ENCODE measurements around the gene CKMT1A. TPM values are rescaled to one million over a fixed set of nuclear protein-coding genes. Genes with fewer than 3 reads are reported as not detected.
"Not testable (repeated sequence)": the region's sequence is repeated elsewhere in the genome, so short reads cannot be mapped to it uniquely, and the experiment has no call there.

Gene CKMT1A
- polyA plus RNA-seq, 3 donors, result not detected

- Histone ChIP-seq H3K4me2 (replicated peaks; ENCODE audit: extremely low read depth, low read length, poor library complexity, severe bottlenecking) (no peak overlapping the region), H4K20me1 (ENCODE audit: insufficient read depth, low read length) (no peaks in the 10 kb centered on the region), H3K9me3 (replicated peaks in 1 of 2; ENCODE audit: control insufficient read depth in 1 of 2, insufficient read depth in 1 of 2, low read length in 2 of 2) (no peaks in the 10 kb centered on the region), H3K4me1 (ENCODE audit: control insufficient read depth in 1 of 2, insufficient read depth in 2 of 2, low read length in 2 of 2) (no peaks in the 10 kb centered on the region), H3K36me3 (replicated peaks in 1 of 2; ENCODE audit: control insufficient read depth in 1 of 2, insufficient read depth in 2 of 2, low read length in 2 of 2) (no peaks in the 10 kb centered on the region), H2AFZ (ENCODE audit: insufficient read depth, low read depth, low read length, poor library complexity, severe bottlenecking) (no peak overlapping the region), H3K79me2 (ENCODE audit: insufficient read depth, low read length) (no peaks in the 10 kb centered on the region), H3K27ac (ENCODE audit: low read depth in 1 of 2, low read length in 2 of 2) (no peak overlapping the region), H3K27me3 (ENCODE audit: control insufficient read depth in 2 of 2, insufficient read depth in 2 of 2, low read length in 2 of 2) (peaks cover 2% of the 10 kb centered on the region in 2 donors), H3K4me3 (replicated peaks in 1 of 3; ENCODE audit: low read depth in 2 of 3, low read length in 3 of 3) (no peak overlapping the region), H3K9ac (ENCODE audit: insufficient read depth, low read length, poor library complexity, severe bottlenecking) (no peak overlapping the region)
- WGBS (ENCODE audit: insufficient coverage), result 100% methylated on average over 1 of the region's 7 CpGs
- TF ChIP-seq CTCF (IDR thresholded peaks at IDR 0.05), result no peak
- Mint-ChIP-seq H3K9me3 (no peaks in the 10 kb centered on the region), H3K27ac (no peak overlapping the region), H3K4me3 (no peak overlapping the region), H3K36me3 (no peaks in the 10 kb centered on the region), H3K4me1 (no peaks in the 10 kb centered on the region), H3K27me3 (ENCODE audit: low read depth in 3 of 3) (peaks cover 5 to 13% (median 11%) of the 10 kb centered on the region in 3 donors)
- DNase-seq, result no peak
- intact Hi-C loops (cut with micrococcal nuclease), result no loop called here
Measured at GRCh38 chr15:43702174-43702573, 8.5 kb downstream of the CKMT1A start.

DNA sequence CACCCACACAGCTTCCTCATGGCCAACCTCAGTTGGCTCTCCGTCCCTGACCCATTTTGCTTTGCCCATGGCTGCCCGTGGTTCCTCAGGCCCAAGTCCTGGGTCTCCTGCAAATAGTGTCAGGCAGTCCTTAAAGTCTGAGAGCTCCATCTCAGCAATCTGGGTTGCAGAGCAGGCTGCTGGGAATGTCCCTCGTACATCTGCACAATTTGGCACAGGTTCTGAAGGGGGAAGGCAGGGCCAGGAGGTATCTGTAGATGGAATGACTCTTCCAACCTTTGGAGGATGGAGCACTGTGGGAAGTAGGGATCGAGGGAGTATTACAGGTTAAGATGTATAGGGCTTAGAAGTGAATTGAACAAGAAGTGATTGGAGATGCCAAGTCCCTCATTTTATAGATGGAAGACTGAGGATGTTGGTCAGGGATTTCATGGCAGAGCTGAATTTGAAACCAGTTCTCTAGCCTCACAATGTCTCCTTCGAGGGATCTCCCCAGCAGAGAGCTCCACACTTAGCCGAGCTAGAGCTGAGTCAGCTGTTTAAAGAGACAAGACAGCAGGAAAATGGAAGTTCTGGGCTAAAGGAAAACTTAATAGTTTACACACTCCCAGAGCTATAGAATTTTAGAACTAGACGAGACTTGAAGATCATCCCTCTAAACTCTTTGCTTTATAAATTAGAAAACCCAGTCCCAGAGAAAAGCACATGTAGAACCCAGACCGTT, 9.2 kb downstream of the CKMT1A start:
- H3K27me3 Mint-ChIP-seq (ENCODE audit: low read depth in 3 of 3), result peaks cover 5 to 9% (median 7%) of the 10 kb centered on the region in 3 donors

DNA sequence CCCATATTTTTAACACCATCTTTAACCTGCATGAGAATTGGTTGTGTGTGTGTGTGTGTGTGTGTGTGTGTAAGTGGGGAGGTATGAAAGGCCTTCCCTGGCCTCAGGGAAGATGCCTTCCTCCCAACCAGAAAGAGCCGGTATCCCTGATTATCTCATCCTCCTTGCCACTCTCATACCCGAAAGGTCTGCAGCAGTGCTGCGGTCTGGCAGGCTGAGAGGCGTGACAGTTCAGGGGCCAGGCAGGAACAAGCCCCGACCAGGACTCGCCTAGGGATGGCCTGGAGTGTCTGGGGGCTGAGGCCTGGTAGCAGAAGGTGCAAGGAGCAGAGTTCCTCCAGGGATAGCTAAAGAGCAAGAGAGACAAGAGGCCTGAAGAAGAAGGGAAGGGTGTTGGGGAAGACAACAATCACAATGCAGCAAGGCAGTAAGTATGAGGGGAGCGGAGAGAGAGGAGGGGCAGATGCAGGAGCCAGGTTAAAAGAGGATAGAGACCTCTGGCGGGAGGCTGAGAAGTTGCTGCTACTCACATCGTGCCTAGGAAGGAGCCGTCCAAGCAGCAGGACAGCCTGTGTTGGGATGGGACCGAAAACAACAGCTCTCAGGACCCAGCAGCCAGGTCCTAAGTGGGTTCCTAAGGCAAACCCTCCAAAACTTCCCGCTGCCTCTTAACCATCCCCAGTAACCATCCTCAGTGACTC, 16.9 kb downstream of the CKMT1A start:
- H3K79me2 ChIP-seq (ENCODE audit: insufficient read depth, low read length); H3K4me3 ChIP-seq (replicated peaks in 1 of 3; ENCODE audit: low read depth in 2 of 3, low read length in 3 of 3); H3K27ac Mint-ChIP-seq; H3K27ac ChIP-seq (ENCODE audit: low read depth in 1 of 2, low read length in 2 of 2); H3K27me3 Mint-ChIP-seq (ENCODE audit: low read depth in 3 of 3); H2AFZ ChIP-seq (ENCODE audit: insufficient read depth, low read depth, low read length, poor library complexity, severe bottlenecking); intact Hi-C loops (cut with micrococcal nuclease); DNase-seq; H3K9me3 ChIP-seq (replicated peaks in 1 of 2; ENCODE audit: control insufficient read depth in 1 of 2, insufficient read depth in 1 of 2, low read length in 2 of 2); H3K4me1 Mint-ChIP-seq; H3K27me3 ChIP-seq (ENCODE audit: control insufficient read depth in 2 of 2, insufficient read depth in 2 of 2, low read length in 2 of 2); H3K4me1 ChIP-seq (ENCODE audit: control insufficient read depth in 1 of 2, insufficient read depth in 2 of 2, low read length in 2 of 2); H4K20me1 ChIP-seq (ENCODE audit: insufficient read depth, low read length); H3K9ac ChIP-seq (ENCODE audit: insufficient read depth, low read length, poor library complexity, severe bottlenecking); H3K4me2 ChIP-seq (replicated peaks; ENCODE audit: extremely low read depth, low read length, poor library complexity, severe bottlenecking); H3K4me3 Mint-ChIP-seq; H3K36me3 ChIP-seq (replicated peaks in 1 of 2; ENCODE audit: control insufficient read depth in 1 of 2, insufficient read depth in 2 of 2, low read length in 2 of 2); H3K9me3 Mint-ChIP-seq; H3K36me3 Mint-ChIP-seq: not testable (repeated sequence)
- WGBS (ENCODE audit: insufficient coverage), result no CpG with 5 or more reads among the region's 12 CpGs

More for the DNA sequence above, 9.2 kb downstream of the CKMT1A start:
- no peak overlapping the region for H3K4me2 ChIP-seq (replicated peaks; ENCODE audit: extremely low read depth, low read length, poor library complexity, severe bottlenecking)
- H3K4me3 Mint-ChIP-seq, result no peak overlapping the region
- H3K27ac ChIP-seq (ENCODE audit: low read depth in 1 of 2, low read length in 2 of 2), result no peak overlapping the region
- no peaks in the 10 kb centered on the region for H3K9me3 ChIP-seq (replicated peaks in 1 of 2; ENCODE audit: control insufficient read depth in 1 of 2, insufficient read depth in 1 of 2, low read length in 2 of 2)
- H3K36me3 ChIP-seq (replicated peaks in 1 of 2; ENCODE audit: control insufficient read depth in 1 of 2, insufficient read depth in 2 of 2, low read length in 2 of 2), result no peaks in the 10 kb centered on the region
- no peak overlapping the region for H3K9ac ChIP-seq (ENCODE audit: insufficient read depth, low read length, poor library complexity, severe bottlenecking)
- no peak overlapping the region for H2AFZ ChIP-seq (ENCODE audit: insufficient read depth, low read depth, low read length, poor library complexity, severe bottlenecking)
- no peaks in the 10 kb centered on the region for H3K4me1 ChIP-seq (ENCODE audit: control insufficient read depth in 1 of 2, insufficient read depth in 2 of 2, low read length in 2 of 2)
- H3K27me3 ChIP-seq (ENCODE audit: control insufficient read depth in 2 of 2, insufficient read depth in 2 of 2, low read length in 2 of 2), result no peaks in the 10 kb centered on the region
- no peak for TF ChIP-seq CTCF (IDR thresholded peaks at IDR 0.05)
- intact Hi-C loops (cut with micrococcal nuclease), result no loop called here
- no peaks in the 10 kb centered on the region for H3K4me1 Mint-ChIP-seq
- 98% methylated on average over 4 of the region's 8 CpGs for WGBS (ENCODE audit: insufficient coverage)
- no peak for DNase-seq
- peak overlapping the region in 1 of 7 donors; percentile 11 for H3K27ac Mint-ChIP-seq
- no peaks in the 10 kb centered on the region for H3K36me3 Mint-ChIP-seq
- H3K79me2 ChIP-seq (ENCODE audit: insufficient read depth, low read length), result no peaks in the 10 kb centered on the region
- no peaks in the 10 kb centered on the region for H4K20me1 ChIP-seq (ENCODE audit: insufficient read depth, low read length)
- H3K9me3 Mint-ChIP-seq, result no peaks in the 10 kb centered on the region
- no peak overlapping the region for H3K4me3 ChIP-seq (replicated peaks in 1 of 3; ENCODE audit: low read depth in 2 of 3, low read length in 3 of 3)
